Measurements from ENCODE around the gene PADI1.

Gene PADI1

DNA sequence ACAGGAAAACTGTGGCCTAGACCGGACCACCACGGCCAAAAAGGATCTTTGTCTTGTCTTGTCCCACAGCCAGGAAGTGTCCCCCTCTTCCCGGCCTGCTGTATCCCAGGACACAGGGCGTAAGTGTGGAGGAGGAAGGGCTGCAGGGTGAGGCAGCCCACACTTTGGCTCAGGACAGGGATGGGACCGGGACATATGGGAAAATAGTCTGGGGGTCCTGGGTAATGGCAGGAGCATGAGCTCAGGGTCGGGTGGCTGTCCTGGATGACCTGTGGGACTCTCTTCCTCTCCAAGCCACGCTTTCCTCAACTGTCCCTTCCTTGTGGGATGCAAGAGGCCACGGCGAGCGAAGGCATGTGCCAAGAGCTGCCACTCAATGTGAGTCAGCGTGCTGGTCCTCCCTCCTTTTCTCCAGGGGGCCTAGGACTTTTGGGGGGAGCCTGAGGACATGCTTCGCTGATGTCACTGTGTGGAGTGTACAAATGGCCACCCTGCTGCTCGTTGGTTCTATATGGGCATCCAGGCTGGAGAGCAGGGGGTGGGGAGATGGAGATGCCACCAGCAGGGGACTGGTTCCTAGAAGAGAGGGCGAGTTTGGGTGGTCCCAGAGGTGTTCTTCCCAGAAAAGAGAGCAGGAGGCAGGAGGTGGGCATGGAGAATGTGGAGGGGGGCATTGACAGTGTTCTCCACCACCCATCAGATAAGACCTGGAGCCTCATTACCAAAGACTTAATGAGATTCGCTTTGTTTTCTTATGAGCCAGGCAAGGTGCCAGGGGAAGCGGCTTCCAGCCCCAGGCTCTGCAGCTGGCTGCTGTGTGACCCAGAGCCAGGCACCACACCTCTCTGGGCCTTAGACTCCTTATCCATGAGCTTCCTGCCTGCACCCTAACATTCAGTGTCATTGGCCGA lies 11.5 kb upstream of the PADI1 start:
- DNase-seq (ENCODE audit: low read depth, low spot score), result no peak
- in situ Hi-C loops (cut with HindIII; ENCODE audit: low sequenced_read_pairs), result no loop called here
- no peak overlapping the region for H3K4me3 ChIP-seq (ENCODE audit: low read depth, low read length)
- TF ChIP-seq CTCF (IDR thresholded peaks at IDR 0.05; ENCODE audit: low read depth, low read length), result no peak

GRCh38 chr1:17194133-17194475 lies 10.8 kb upstream of the PADI1 start:
- in situ Hi-C loops (cut with HindIII; ENCODE audit: low sequenced_read_pairs), result no loop called here
- no peak for TF ChIP-seq CTCF (IDR thresholded peaks at IDR 0.05; ENCODE audit: low read depth, low read length)
- H3K4me3 ChIP-seq (ENCODE audit: low read depth, low read length), result no peak overlapping the region
- DNase-seq (ENCODE audit: low read depth, low spot score), result no peak

GRCh38 chr1:17194615-17195528 lies 10.1 kb upstream of the PADI1 start:
- in situ Hi-C loops (cut with HindIII; ENCODE audit: low sequenced_read_pairs), result no loop called here
- no peak for TF ChIP-seq CTCF (IDR thresholded peaks at IDR 0.05; ENCODE audit: low read depth, low read length)
- no peak for DNase-seq (ENCODE audit: low read depth, low spot score)
- no peak overlapping the region for H3K4me3 ChIP-seq (ENCODE audit: low read depth, low read length)

GRCh38 chr1:17195731-17196130 lies 9.2 kb upstream of the PADI1 start:
- in situ Hi-C loops (cut with HindIII; ENCODE audit: low sequenced_read_pairs), result no loop called here
- no peak overlapping the region for H3K4me3 ChIP-seq (ENCODE audit: low read depth, low read length)
- no peak for TF ChIP-seq CTCF (IDR thresholded peaks at IDR 0.05; ENCODE audit: low read depth, low read length)
- DNase-seq (ENCODE audit: low read depth, low spot score), result no peak

- no peak for TF ChIP-seq CTCF (IDR thresholded peaks at IDR 0.05; ENCODE audit: low read depth, low read length)
- DNase-seq (ENCODE audit: low read depth, low spot score), result no peak
- in situ Hi-C loops (cut with HindIII; ENCODE audit: low sequenced_read_pairs), result no loop called here
- H3K4me3 ChIP-seq (ENCODE audit: low read depth, low read length), result no peak overlapping the region
Measured at GRCh38 chr1:17196496-17197185, 8.3 kb upstream of the PADI1 start.

DNA sequence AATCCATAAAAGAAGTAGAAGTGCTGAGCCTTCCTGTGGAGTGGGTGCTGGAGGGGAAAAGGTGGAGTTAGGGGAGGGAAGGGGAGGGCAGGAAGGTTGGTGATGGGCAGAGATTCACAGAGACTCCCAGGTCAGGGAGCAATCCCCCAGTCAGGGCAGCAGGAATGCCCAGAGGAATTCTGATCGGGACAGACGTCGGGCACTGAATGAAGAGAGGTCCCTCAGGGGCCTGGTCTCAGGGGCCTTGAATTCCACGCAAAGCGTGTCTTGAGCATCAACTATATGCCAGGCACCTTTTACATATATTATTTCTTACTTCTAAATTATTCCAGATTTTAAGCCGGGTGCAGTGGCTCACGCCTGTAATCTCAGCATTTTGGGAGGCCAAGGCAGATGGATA lies 7.2 kb upstream of the PADI1 start:
- no peak for TF ChIP-seq CTCF (IDR thresholded peaks at IDR 0.05; ENCODE audit: low read depth, low read length)
- in situ Hi-C loops (cut with HindIII; ENCODE audit: low sequenced_read_pairs), result no loop called here
- H3K4me3 ChIP-seq (ENCODE audit: low read depth, low read length), result no peak overlapping the region
- no peak for DNase-seq (ENCODE audit: low read depth, low spot score)

Data from astrocyte of the spinal cord (primary cell).